K562 (cell line): ENCODE data around the gene SYTL2. TPM values are rescaled to one million over a fixed set of nuclear protein-coding genes. Genes with fewer than 3 reads are reported as not detected.

Source experiments
- ADNP ChIP-seq: fragments of 200-800 bp; sonication (Bioruptor generic); IDR thresholded peaks from 2 replicates; pipeline ENCODE4 v1.6.1; 2016; ENCODE audit warnings: missing genetic modification characterization, missing compliant biosample characterization
- CCAR2 ChIP-seq: fragments of 200-400 bp; formaldehyde crosslinking; IDR thresholded peaks from 2 replicates; pipeline ENCODE4 v1.6.1; 2017; ENCODE audit warnings: mild to moderate bottlenecking, low read depth, low read length
- FOXJ3 ChIP-seq: sonication (generic); formaldehyde crosslinking; IDR thresholded peaks from 2 replicates; pipeline ENCODE4 v1.4.0; 2020; ENCODE audit warnings: mild to moderate bottlenecking, missing genetic modification reagents
- FOXK2 ChIP-seq, 2 experiments: fragments of 450-650 bp; IDR thresholded peaks in 1 of 2; conservative IDR thresholded peaks in 1 of 2; 2 replicates each; pipeline ENCODE4 v1.6.1; 2016; ENCODE audit warnings: low read depth in 2 of 2, mild to moderate bottlenecking in 1 of 2
- HDGF ChIP-seq: fragments of 450-650 bp; IDR thresholded peaks from 2 replicates; pipeline ENCODE4 v1.6.1; 2016
- PML ChIP-seq: IDR thresholded peaks from 2 replicates; pipeline ENCODE4 v1.6.1; 2012; ENCODE audit warnings: low read length, inconsistent platforms
- PURB ChIP-seq: sonication (generic); formaldehyde crosslinking; IDR thresholded peaks from 2 replicates; pipeline ENCODE4 v1.9.0; 2021; ENCODE audit warnings: low read depth, mild to moderate bottlenecking, missing genetic modification reagents
- SMC3 ChIP-seq: conservative IDR thresholded peaks from 2 replicates; pipeline ENCODE4 v1.6.1; 2011; ENCODE audit warnings: low read depth, low read length, improper control_type of control experiment; ENCODE audit not compliant: insufficient read depth
- polyA plus RNA-seq, 8 experiments: library from polyadenylated mRNA; depleted of rRNA in 4 of 8; stranded (reverse) in 5 of 8; unstranded in 3 of 8; fragments of >200 nt; fragmentation: Nextera tagmentation in 2 of 8; fragmentation: Illumina TruSeq in 1 of 8; extraction: Ambion mirVana in 2 of 8; extraction: Trizol in 1 of 8; gene quantifications; 2 replicates each; pipeline versions ENCODE4 v1.2.1 to v1.2.3, GENCODE V29; 2011 to 2014; ENCODE audit warnings: inconsistent platforms in 1 of 8, missing spikeins in 1 of 8
- total RNA-seq, 7 experiments: library from RNA; depleted of rRNA in 6 of 7; stranded (reverse); fragments of >200 nt in 6 of 7; fragmentation: Illumina TruSeq in 2 of 7; extraction: Trizol in 2 of 7; gene quantifications; 2 replicates each; pipeline versions ENCODE4 v1.2.1 to v1.2.3, GENCODE V29; 2011 to 2021; ENCODE audit warnings: low replicate concordance in 1 of 7
- TF ChIP-seq, protein P1 (sequence below), 2 experiments: fragments of 450-650 bp in 1 of 2; sonication (generic) in 1 of 2; formaldehyde crosslinking in 1 of 2; IDR thresholded peaks; 2 replicates each; pipeline versions ENCODE4 v1.7.1 to v1.9.0; 2016 to 2022; ENCODE audit warnings: inconsistent platforms in 1 of 2, mild to moderate bottlenecking in 1 of 2, missing genetic modification reagents in 1 of 2

Gene SYTL2
- total and polyA plus RNA-seq, 9 of the 15 experiments (the other 6 are each of a cell fraction or from before 2014, with no cell fraction given): 0.05 to 0.57 (median 0.35) TPM

- TF ChIP-seq, protein P1, sequence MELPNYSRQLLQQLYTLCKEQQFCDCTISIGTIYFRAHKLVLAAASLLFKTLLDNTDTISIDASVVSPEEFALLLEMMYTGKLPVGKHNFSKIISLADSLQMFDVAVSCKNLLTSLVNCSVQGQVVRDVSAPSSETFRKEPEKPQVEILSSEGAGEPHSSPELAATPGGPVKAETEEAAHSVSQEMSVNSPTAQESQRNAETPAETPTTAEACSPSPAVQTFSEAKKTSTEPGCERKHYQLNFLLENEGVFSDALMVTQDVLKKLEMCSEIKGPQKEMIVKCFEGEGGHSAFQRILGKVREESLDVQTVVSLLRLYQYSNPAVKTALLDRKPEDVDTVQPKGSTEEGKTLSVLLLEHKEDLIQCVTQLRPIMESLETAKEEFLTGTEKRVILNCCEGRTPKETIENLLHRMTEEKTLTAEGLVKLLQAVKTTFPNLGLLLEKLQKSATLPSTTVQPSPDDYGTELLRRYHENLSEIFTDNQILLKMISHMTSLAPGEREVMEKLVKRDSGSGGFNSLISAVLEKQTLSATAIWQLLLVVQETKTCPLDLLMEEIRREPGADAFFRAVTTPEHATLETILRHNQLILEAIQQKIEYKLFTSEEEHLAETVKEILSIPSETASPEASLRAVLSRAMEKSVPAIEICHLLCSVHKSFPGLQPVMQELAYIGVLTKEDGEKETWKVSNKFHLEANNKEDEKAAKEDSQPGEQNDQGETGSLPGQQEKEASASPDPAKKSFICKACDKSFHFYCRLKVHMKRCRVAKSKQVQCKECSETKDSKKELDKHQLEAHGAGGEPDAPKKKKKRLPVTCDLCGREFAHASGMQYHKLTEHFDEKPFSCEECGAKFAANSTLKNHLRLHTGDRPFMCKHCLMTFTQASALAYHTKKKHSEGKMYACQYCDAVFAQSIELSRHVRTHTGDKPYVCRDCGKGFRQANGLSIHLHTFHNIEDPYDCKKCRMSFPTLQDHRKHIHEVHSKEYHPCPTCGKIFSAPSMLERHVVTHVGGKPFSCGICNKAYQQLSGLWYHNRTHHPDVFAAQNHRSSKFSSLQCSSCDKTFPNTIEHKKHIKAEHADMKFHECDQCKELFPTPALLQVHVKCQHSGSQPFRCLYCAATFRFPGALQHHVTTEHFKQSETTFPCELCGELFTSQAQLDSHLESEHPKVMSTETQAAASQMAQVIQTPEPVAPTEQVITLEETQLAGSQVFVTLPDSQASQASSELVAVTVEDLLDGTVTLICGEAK (IDR thresholded peaks at IDR 0.05): no peak
- TF ChIP-seq, protein P1 (CRISPR knock-in tag; IDR thresholded peaks at IDR 0.05): no peak
- TF ChIP-seq PML: no peak
- TF ChIP-seq ADNP (tag): no peak
- no peak for TF ChIP-seq FOXJ3 (CRISPR knock-in tag)
- TF ChIP-seq PURB (CRISPR knock-in tag): no peak
- TF ChIP-seq HDGF: no peak
- TF ChIP-seq FOXK2 (conservative IDR thresholded peaks at IDR 0.05 in 1 of 2, IDR thresholded peaks at IDR 0.05 in 1 of 2; ENCODE audit: low read depth in 2 of 2): no peak
- TF ChIP-seq SMC3: no peak
- TF ChIP-seq CCAR2: no peak
Measured at GRCh38 chr11:85759915-85760314, 51.0 kb downstream of the SYTL2 start (continued).
